OCI-LY7 (cell line): ENCODE measurements around the gene CBFA2T3. TPM values are rescaled to one million over a fixed set of nuclear protein-coding genes. Genes with fewer than 3 reads are reported as not detected.

Experiments
- BruUV-seq: library from RNA; stranded (reverse); fragments of 400-500 nt; replicated peaks from 2 replicates; lab custom pipeline; 2021; lab: Mats Ljungman, UMichigan
- CTCF ChIA-PET: fragments of 300-600 bp; sonication (Branson Sonifier 250); formaldehyde crosslinking; loops from one replicate; lab custom pipeline; 2022; ENCODE audit warnings: antibody characterized with exemption; ENCODE audit not compliant: unreplicated experiment; lab: Charles Lee
- POLR2A ChIA-PET: fragments of 300-600 bp; sonication (Branson Sonifier 250); formaldehyde crosslinking; loops from one replicate; lab custom pipeline; 2022; ENCODE audit warnings: antibody characterized with exemption; lab: Charles Lee
- DNase-seq: peaks from one replicate; pipeline ENCODE4 v3.0.0-alpha.2; 2015; ENCODE audit warnings: low spot score
- H2AFZ ChIP-seq: fragments of 200-600 bp; sonication (generic), shearing (Covaris generic); 2 replicates; pipeline ENCODE4 v1.6.1; 2014; ENCODE audit warnings: mild to moderate bottlenecking, antibody characterized with exemption, low read length, moderate library complexity
- H3K27ac ChIP-seq: fragments of 200-600 bp; sonication (generic); 2 replicates; pipeline ENCODE4 v1.5.1; 2014; ENCODE audit warnings: mixed run types, low read depth, mild to moderate bottlenecking, moderate library complexity, low read length, inconsistent platforms; ENCODE audit not compliant: poor library complexity, severe bottlenecking
- H3K36me3 ChIP-seq: fragments of 200-600 bp; sonication (generic); 2 replicates; pipeline ENCODE4 v1.6.1; 2014; ENCODE audit warnings: mild to moderate bottlenecking, antibody characterized with exemption, low read length, moderate library complexity, mixed read lengths; ENCODE audit not compliant: insufficient read depth
- H3K4me1 ChIP-seq: fragments of 200-600 bp; sonication (generic); 2 replicates; pipeline ENCODE4 v1.5.1; 2014; ENCODE audit warnings: mild to moderate bottlenecking, low read length; ENCODE audit not compliant: insufficient read depth, poor library complexity, severe bottlenecking
- H3K4me2 ChIP-seq: fragments of 200-600 bp; sonication (generic); 2 replicates; pipeline ENCODE4 v1.6.1; 2014; ENCODE audit warnings: mild to moderate bottlenecking, low read length
- H3K4me3 ChIP-seq: fragments of 200-600 bp; sonication (generic); 2 replicates; pipeline ENCODE4 v1.5.1; 2014; ENCODE audit warnings: mild to moderate bottlenecking, low read depth, low read length; ENCODE audit not compliant: poor library complexity, severe bottlenecking
- H3K79me2 ChIP-seq: fragments of 200-600 bp; sonication (generic); 2 replicates; pipeline ENCODE4 v1.6.1; 2016; ENCODE audit warnings: low read depth, mild to moderate bottlenecking, low read length, moderate library complexity, mixed read lengths; ENCODE audit not compliant: insufficient read depth
- H3K9me2 ChIP-seq: fragments of 200-600 bp; sonication (generic); 2 replicates; pipeline ENCODE4 v1.6.1; 2016; ENCODE audit warnings: mild to moderate bottlenecking, low read length, mixed read lengths; ENCODE audit not compliant: insufficient read depth
- H3K9me3 ChIP-seq: fragments of 200-600 bp; sonication (generic); 2 replicates; pipeline ENCODE4 v1.6.1; 2014; ENCODE audit warnings: mild to moderate bottlenecking, mixed run types, low read length, mixed read lengths
- H4K20me1 ChIP-seq: fragments of 200-600 bp; sonication (generic); 2 replicates; pipeline ENCODE4 v1.6.1; 2014; ENCODE audit warnings: mild to moderate bottlenecking, antibody characterized with exemption, low read length, moderate library complexity, mixed read lengths; ENCODE audit not compliant: insufficient read depth
- EZH2phosphoT487 ChIP-seq: fragments of 200-600 bp; sonication (generic); IDR thresholded peaks from 2 replicates; pipeline ENCODE4 v1.6.1; 2018; ENCODE audit warnings: low read depth, borderline replicate concordance, mild to moderate bottlenecking, mixed run types, antibody characterized with exemption, low read length, moderate library complexity, mixed read lengths
- intact Hi-C: fragments of 100-400 bp; cut with micrococcal nuclease; formaldehyde crosslinking; loops from one replicate; pipeline ENCODE4 v1.10.0; 2022; ENCODE audit not compliant: unreplicated experiment
- total RNA-seq, 2 experiments: library from RNA; depleted of rRNA in 1 of 2; stranded (reverse); fragments of >200 nt in 1 of 2; shearing (Covaris generic) in 1 of 2; gene quantifications; 2 replicates each; pipeline ENCODE4 v1.2.3, GENCODE V29; 2014 to 2022
- TF ChIP-seq, protein P1 (sequence below): fragments of 200-600 bp; sonication (generic); conservative IDR thresholded peaks from 2 replicates; pipeline ENCODE4 v1.5.1; 2014; ENCODE audit warnings: mild to moderate bottlenecking, antibody characterized with exemption, low read length, moderate library complexity, mixed read lengths

CBFA2T3 gene
- total RNA-seq, 2 experiments from 2014 or later = 1.1 to 48.0 TPM

DNA sequence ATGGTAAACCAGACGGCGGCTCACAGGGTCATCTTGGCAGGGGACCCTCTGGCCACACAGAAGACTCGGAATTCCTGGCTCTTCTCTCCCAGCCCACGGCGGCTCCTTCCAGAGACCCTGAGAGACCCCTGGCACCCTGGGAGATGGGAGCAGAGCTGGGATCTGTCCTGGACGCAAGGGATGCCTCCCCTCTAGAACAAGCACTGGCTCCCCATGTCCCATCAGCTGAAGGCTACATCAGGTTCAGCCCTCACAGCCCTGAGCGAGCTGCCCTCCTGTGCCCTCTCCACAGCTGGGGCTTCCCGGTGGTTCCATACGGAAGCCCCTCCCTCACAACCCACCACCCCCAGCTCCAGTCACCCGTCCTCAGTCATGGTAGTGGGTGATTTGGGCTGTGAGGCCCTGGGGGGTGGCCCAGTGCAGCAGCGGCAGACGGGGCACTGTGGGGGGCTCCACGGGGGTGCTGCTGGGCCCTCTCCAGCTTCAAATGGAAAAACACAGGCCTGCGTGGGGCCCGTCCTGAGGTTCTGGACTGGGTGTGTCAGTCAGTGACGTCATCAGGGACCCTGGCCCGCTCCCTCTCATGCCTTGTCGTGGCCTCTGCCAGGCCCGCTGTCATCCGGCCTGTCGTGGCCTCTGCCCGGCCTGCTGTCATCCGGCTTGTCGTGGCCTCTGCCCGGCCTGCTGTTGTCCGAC lies 13.0 kb upstream of the CBFA2T3 start:
- POLR2A ChIA-PET = no interaction called here

DNA sequence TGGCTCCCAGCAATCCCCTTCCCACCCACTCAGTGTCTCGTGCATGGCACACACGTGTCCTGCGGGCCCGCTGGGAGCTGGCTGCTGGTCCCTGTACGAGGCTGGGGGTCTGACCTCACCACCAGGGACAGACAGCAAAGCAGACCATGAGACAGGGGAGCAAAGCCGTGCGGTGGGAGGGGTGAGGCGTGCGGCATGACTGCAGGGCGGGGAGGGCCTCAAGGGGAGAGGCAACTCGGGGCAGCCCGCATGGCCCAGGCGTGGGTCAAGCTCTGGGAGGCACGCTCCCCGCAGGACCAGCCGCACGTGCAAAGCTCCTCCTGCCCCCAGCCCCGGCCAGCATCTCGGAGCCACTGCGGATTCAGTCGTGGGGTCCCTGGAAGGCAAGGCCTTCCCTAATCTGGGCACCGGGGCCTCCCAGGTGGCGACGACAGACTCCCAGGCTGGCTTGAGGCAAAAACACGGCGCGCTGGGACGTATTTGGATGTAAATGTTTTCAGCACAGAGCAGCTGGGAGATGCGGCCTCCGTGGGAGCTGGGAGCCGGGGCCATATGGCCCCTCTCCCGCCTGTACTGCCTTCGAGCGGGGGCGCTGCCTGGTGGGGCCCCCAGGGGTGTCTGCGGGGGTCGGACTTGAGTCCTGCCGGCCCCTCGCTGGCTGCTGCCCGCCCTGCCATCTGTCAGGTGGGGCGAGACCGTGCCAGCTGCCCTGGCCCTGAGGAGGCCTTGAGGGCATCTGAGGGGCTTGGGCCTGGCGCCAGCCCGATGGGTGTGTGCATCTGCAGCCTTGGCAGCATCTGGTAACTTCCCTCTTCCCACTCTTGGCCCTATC lies 12.2 kb upstream of the CBFA2T3 start:
- TF ChIP-seq EZH2phosphoT487 = no peak
- TF ChIP-seq, protein P1, sequence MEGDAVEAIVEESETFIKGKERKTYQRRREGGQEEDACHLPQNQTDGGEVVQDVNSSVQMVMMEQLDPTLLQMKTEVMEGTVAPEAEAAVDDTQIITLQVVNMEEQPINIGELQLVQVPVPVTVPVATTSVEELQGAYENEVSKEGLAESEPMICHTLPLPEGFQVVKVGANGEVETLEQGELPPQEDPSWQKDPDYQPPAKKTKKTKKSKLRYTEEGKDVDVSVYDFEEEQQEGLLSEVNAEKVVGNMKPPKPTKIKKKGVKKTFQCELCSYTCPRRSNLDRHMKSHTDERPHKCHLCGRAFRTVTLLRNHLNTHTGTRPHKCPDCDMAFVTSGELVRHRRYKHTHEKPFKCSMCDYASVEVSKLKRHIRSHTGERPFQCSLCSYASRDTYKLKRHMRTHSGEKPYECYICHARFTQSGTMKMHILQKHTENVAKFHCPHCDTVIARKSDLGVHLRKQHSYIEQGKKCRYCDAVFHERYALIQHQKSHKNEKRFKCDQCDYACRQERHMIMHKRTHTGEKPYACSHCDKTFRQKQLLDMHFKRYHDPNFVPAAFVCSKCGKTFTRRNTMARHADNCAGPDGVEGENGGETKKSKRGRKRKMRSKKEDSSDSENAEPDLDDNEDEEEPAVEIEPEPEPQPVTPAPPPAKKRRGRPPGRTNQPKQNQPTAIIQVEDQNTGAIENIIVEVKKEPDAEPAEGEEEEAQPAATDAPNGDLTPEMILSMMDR = no peak
- Histone ChIP-seq H2AFZ (no peak overlapping the region), H4K20me1 (no peaks in the 10 kb centered on the region), H3K4me1 (peaks cover 67% of the 10 kb centered on the region), H3K9me3 (no peaks in the 10 kb centered on the region), H3K9me2 (no peaks in the 10 kb centered on the region), H3K4me3 (no peak overlapping the region), H3K79me2 (no peaks in the 10 kb centered on the region), H3K36me3 (no peaks in the 10 kb centered on the region), H3K27ac (no peak overlapping the region), H3K4me2 (no peak overlapping the region)
- ChIA-PET CTCF (no interaction called here), POLR2A (no interaction called here)
- BruUV-seq = no TSS peak
- no peak for DNase-seq
- intact Hi-C loops = no loop called here

More for the DNA sequence above, 13.0 kb upstream of the CBFA2T3 start:
- Histone ChIP-seq H2AFZ (no peak overlapping the region), H3K36me3 (no peaks in the 10 kb centered on the region), H3K9me3 (no peaks in the 10 kb centered on the region), H3K4me3 (no peak overlapping the region), H3K4me1 (peaks cover 67% of the 10 kb centered on the region), H3K79me2 (no peaks in the 10 kb centered on the region), H3K9me2 (no peaks in the 10 kb centered on the region), H4K20me1 (no peaks in the 10 kb centered on the region), H3K27ac (no peak overlapping the region), H3K4me2 (no peak overlapping the region)
- CTCF ChIA-PET = interaction anchor here (1.8 kb wide), 1 partner anchor 8 kb away, joined by 5 read pairs; no protein-coding TSS in a partner anchor
- BruUV-seq = no TSS peak
- no peak for TF ChIP-seq EZH2phosphoT487
- TF ChIP-seq, protein P1 = no peak
- intact Hi-C loops = loop anchor here (5.0 kb wide), 1 partner anchor 107 kb away; no protein-coding TSS in a partner anchor
- no peak for DNase-seq
